IMR-90 (cell line): ENCODE results near the gene GRPEL2. TPM values are rescaled to one million over a fixed set of nuclear protein-coding genes. Genes with fewer than 3 reads are reported as not detected.

ENCODE experiments used
- ATAC-seq: fragments of 200-7000 bp; cut with Tn5 transposase; 2 replicates; pipeline ENCODE4 v1.9.1; 2020; ENCODE audit warnings: low read depth, mild to moderate bottlenecking, moderate library complexity
- BruUV-seq: library from RNA; stranded (reverse); fragments of 400-500 nt; replicated peaks from 2 replicates; lab custom pipeline; 2021; lab: Mats Ljungman, UMichigan
- CTCF ChIA-PET: fragments of 300-600 bp; formaldehyde crosslinking; extraction: SDS; loops from one replicate; lab custom pipeline; 2021; ENCODE audit warnings: antibody characterized with exemption; lab: Yijun Ruan, JAX
- POLR2A ChIA-PET: fragments of 300-600 bp; sonication (Branson Sonifier 250); formaldehyde crosslinking; loops from one replicate; lab custom pipeline; 2022; ENCODE audit warnings: antibody characterized with exemption; ENCODE audit not compliant: unreplicated experiment; lab: Charles Lee
- DNase-seq: peaks from one replicate; pipeline ENCODE4 v3.0.0; 2013
- H2AFZ ChIP-seq: replicated peaks from 2 replicates; pipeline ENCODE3; 2013; ENCODE audit warnings: low read length, mild to moderate bottlenecking; ENCODE audit not compliant: poor library complexity
- H2AK5ac ChIP-seq: 2 replicates; pipeline ENCODE4 v1.6.1; 2013; ENCODE audit warnings: low read depth, low read length, inconsistent platforms
- H2AK9ac ChIP-seq: replicated peaks from 2 replicates; pipeline ENCODE3; 2013; ENCODE audit warnings: mild to moderate bottlenecking, low read depth, low read length, moderate library complexity; ENCODE audit not compliant: poor library complexity
- H2BK120ac ChIP-seq: 2 replicates; pipeline ENCODE4 v1.6.1; 2013; ENCODE audit warnings: low read depth, low read length, inconsistent platforms
- H2BK15ac ChIP-seq: 3 replicates; pipeline ENCODE4 v1.6.1; 2013; ENCODE audit warnings: low read depth, low read length, inconsistent platforms
- H2BK20ac ChIP-seq: 2 replicates; pipeline ENCODE4 v1.6.1; 2013; ENCODE audit warnings: low read depth, mild to moderate bottlenecking, inconsistent platforms, low read length, moderate library complexity
- H2BK5ac ChIP-seq: 2 replicates; pipeline ENCODE4 v1.6.1; 2013; ENCODE audit warnings: mild to moderate bottlenecking, low read depth, low read length, inconsistent platforms; ENCODE audit not compliant: poor library complexity, severe bottlenecking
- H3K14ac ChIP-seq: replicated peaks from 2 replicates; pipeline ENCODE4 v1.6.1; 2013; ENCODE audit warnings: low read depth, low read length, inconsistent platforms
- H3K18ac ChIP-seq: 2 replicates; pipeline ENCODE4 v1.6.1; 2013; ENCODE audit warnings: low read depth, low read length, control low read depth
- H3K23ac ChIP-seq: 2 replicates; pipeline ENCODE4 v1.6.1; 2013; ENCODE audit warnings: low read depth, low read length, inconsistent platforms
- H3K27ac ChIP-seq: 2 replicates; pipeline ENCODE4 v1.5.1; 2013; ENCODE audit warnings: mild to moderate bottlenecking, control low read depth, low read length; ENCODE audit not compliant: insufficient read depth
- H3K27me3 ChIP-seq: 2 replicates; pipeline ENCODE4 v1.6.1; 2013; ENCODE audit warnings: low read length; ENCODE audit not compliant: control insufficient read depth, insufficient read depth
- H3K36me3 ChIP-seq: 2 replicates; pipeline ENCODE4 v1.6.1; 2013; ENCODE audit warnings: low read length, mixed read lengths; ENCODE audit not compliant: control insufficient read depth, insufficient read depth
- H3K4ac ChIP-seq: 2 replicates; pipeline ENCODE4 v1.6.1; 2013; ENCODE audit warnings: low read depth, low read length, inconsistent platforms
- H3K4me1 ChIP-seq: 2 replicates; pipeline ENCODE4 v1.6.1; 2013; ENCODE audit warnings: low read length, mixed read lengths; ENCODE audit not compliant: control insufficient read depth, insufficient read depth
- H3K4me2 ChIP-seq: 2 replicates; pipeline ENCODE4 v1.6.1; 2013; ENCODE audit warnings: low read depth, mild to moderate bottlenecking, control low read depth, low read length, moderate library complexity
- H3K4me3 ChIP-seq: 2 replicates; pipeline ENCODE4 v1.5.1; 2013; ENCODE audit warnings: low read depth, mild to moderate bottlenecking, control low read depth, low read length, moderate library complexity; ENCODE audit not compliant: insufficient read depth
- H3K56ac ChIP-seq: 2 replicates; pipeline ENCODE4 v1.6.1; 2013; ENCODE audit warnings: low read length, inconsistent platforms; ENCODE audit not compliant: insufficient read depth; ENCODE audit errors: extremely low read depth
- H3K79me1 ChIP-seq, 2 experiments: 2 replicates each; pipeline ENCODE4 v1.6.1; 2013; ENCODE audit warnings: low read length in 2 of 2, inconsistent platforms in 1 of 2, low read depth in 1 of 2
- H3K9ac ChIP-seq: 2 replicates; pipeline ENCODE4 v1.6.1; 2013; ENCODE audit warnings: low read depth, low read length, control low read depth
- H3K9me1 ChIP-seq: 2 replicates; pipeline ENCODE4 v1.6.1; 2013; ENCODE audit warnings: low read length, inconsistent platforms; ENCODE audit not compliant: insufficient read depth
- H3K9me3 ChIP-seq: 2 replicates; pipeline ENCODE4 v1.6.1; 2013; ENCODE audit warnings: low read length; ENCODE audit not compliant: control insufficient read depth, insufficient read depth
- H4K20me1 ChIP-seq: 2 replicates; pipeline ENCODE4 v1.6.1; 2013; ENCODE audit warnings: low read length, inconsistent platforms; ENCODE audit not compliant: insufficient read depth
- H4K5ac ChIP-seq: 2 replicates; pipeline ENCODE4 v1.6.1; 2013; ENCODE audit warnings: mild to moderate bottlenecking, low read depth, low read length, control low read depth
- H4K8ac ChIP-seq, 2 experiments: 2 replicates each; pipeline ENCODE4 v1.6.1; 2013; ENCODE audit warnings: low read depth in 2 of 2, low read length in 2 of 2, control low read depth in 1 of 2, inconsistent platforms in 1 of 2
- H4K91ac ChIP-seq: 2 replicates; pipeline ENCODE4 v1.6.1; 2013; ENCODE audit warnings: low read depth, low read length, inconsistent platforms; ENCODE audit not compliant: insufficient read depth
- CHD1 ChIP-seq: IDR thresholded peaks from 2 replicates; pipeline ENCODE4 v1.6.1; 2012; ENCODE audit warnings: low read depth, low read length, improper control_type of control experiment
- MAFK ChIP-seq: IDR thresholded peaks from 2 replicates; pipeline ENCODE4 v1.6.1; 2012; ENCODE audit warnings: low read depth, low read length, improper control_type of control experiment
- WGBS, 2 experiments: methylation state at CpG; one replicate each; pipeline versions ENCODE4 v1.1.5 to v1.1.7; 2013; ENCODE audit warnings: missing lambda C conversion rate in 2 of 2; ENCODE audit not compliant: insufficient read length in 1 of 2; ENCODE audit errors: extremely low coverage in 2 of 2; 5-methylcytosine and 5-hydroxymethylcytosine counted together
- dilution Hi-C: fragments of 300-500 bp; cut with HindIII; formaldehyde crosslinking; loops from one replicate; pipeline ENCODE4 v1.14.3; 2018; ENCODE audit warnings: low sequenced_read_pairs; ENCODE audit not compliant: unreplicated experiment
- in situ Hi-C: fragments of 300-500 bp; cut with MboI; formaldehyde crosslinking; loops from 3 replicates; pipeline ENCODE4 v1.14.3; 2019; ENCODE audit warnings: low sequenced_read_pairs, inconsistent platforms, mixed read lengths
- intact Hi-C: fragments of 100-400 bp; cut with micrococcal nuclease; formaldehyde crosslinking; loops from 2 replicates; pipeline ENCODE4 v1.10.0; 2022
- polyA plus RNA-seq, 3 experiments: library from polyadenylated mRNA; depleted of rRNA; stranded (reverse); fragments of >200 nt; gene quantifications; 2 replicates each; pipeline ENCODE4 v1.2.3, GENCODE V29; 2012; ENCODE audit warnings: low replicate concordance in 1 of 3
- total RNA-seq: library from RNA; depleted of rRNA; stranded (reverse); fragments of >200 nt; gene quantifications from 2 replicates; pipeline ENCODE4 v1.2.3, GENCODE V29; 2012
- TF ChIP-seq, protein P1 (sequence below): conservative IDR thresholded peaks from 2 replicates; pipeline ENCODE4 v1.5.1; 2012; ENCODE audit warnings: mild to moderate bottlenecking, low read depth, low read length, improper control_type of control experiment

GRPEL2 gene
- total and polyA plus RNA-seq, 2 of the 4 experiments (the other 2 are of a cell fraction) = 6.2 to 18.1 TPM

DNA sequence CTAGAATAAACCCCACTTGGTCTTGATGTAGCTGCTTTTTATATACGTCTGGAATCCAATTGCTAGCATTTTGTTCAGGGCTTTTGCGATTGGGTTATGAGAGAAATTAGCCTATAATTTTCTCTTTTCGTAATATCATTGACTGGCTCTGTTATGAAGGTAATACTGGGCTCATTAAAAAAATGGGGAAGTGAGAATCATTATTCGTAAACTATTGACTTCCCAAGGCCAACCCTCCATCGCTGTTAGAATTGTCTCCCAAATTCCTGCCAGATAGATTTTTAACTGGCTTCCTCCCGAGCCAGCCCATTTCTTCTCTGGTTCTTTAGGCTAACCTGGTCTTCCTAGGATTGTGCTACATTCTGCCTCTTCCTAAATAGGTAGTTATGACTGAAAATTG, 35.9 kb upstream of the GRPEL2 start:
- no peak overlapping the region for H2AK9ac ChIP-seq
- no peak overlapping the region for H3K14ac ChIP-seq
- H2BK5ac ChIP-seq = no peak overlapping the region
- no peak overlapping the region for H4K5ac ChIP-seq
- no peak overlapping the region for H2BK120ac ChIP-seq
- no peak overlapping the region for H3K23ac ChIP-seq
- no peaks in the 10 kb centered on the region for H3K4me1 ChIP-seq
- H4K8ac ChIP-seq = no peak overlapping the region
- no peak overlapping the region for H2AK5ac ChIP-seq
- no peak overlapping the region for H3K9ac ChIP-seq
- no peak overlapping the region for H3K4me2 ChIP-seq
- no peak overlapping the region for H3K56ac ChIP-seq
- no peaks in the 10 kb centered on the region for H3K9me3 ChIP-seq
- ATAC-seq = no peak
- TF ChIP-seq CHD1 = no peak
- TF ChIP-seq, protein P1, sequence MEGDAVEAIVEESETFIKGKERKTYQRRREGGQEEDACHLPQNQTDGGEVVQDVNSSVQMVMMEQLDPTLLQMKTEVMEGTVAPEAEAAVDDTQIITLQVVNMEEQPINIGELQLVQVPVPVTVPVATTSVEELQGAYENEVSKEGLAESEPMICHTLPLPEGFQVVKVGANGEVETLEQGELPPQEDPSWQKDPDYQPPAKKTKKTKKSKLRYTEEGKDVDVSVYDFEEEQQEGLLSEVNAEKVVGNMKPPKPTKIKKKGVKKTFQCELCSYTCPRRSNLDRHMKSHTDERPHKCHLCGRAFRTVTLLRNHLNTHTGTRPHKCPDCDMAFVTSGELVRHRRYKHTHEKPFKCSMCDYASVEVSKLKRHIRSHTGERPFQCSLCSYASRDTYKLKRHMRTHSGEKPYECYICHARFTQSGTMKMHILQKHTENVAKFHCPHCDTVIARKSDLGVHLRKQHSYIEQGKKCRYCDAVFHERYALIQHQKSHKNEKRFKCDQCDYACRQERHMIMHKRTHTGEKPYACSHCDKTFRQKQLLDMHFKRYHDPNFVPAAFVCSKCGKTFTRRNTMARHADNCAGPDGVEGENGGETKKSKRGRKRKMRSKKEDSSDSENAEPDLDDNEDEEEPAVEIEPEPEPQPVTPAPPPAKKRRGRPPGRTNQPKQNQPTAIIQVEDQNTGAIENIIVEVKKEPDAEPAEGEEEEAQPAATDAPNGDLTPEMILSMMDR = no peak
- TF ChIP-seq MAFK = no peak
- no peaks in the 10 kb centered on the region for H3K27me3 ChIP-seq
- no peak overlapping the region for H3K4me3 ChIP-seq
- 0 out of 2 replicates have a peak, but pooled peaks cover 18% of the 10 kb centered on the region for H3K9me1 ChIP-seq
- intact Hi-C loops = no loop called here
- no peaks in the 10 kb centered on the region for H3K36me3 ChIP-seq
- ChIA-PET CTCF (interaction anchor here (1.4 kb wide), 1 partner anchor 62 kb away, joined by 4 read pairs; no protein-coding TSS in a partner anchor), POLR2A (no interaction called here)
- H4K91ac ChIP-seq = no peak overlapping the region
- no peak overlapping the region for H2BK20ac ChIP-seq
- no peaks in the 10 kb centered on the region for H3K79me1 ChIP-seq
- H3K18ac ChIP-seq = no peak overlapping the region
- in situ Hi-C loops = no loop called here
- no peak for DNase-seq
- H2AFZ ChIP-seq = no peak overlapping the region
- no peak overlapping the region for H3K4ac ChIP-seq
- H4K20me1 ChIP-seq = no peaks in the 10 kb centered on the region
- no CpG with 5 or more reads among the region's 6 CpGs for WGBS, 2 experiments
- dilution Hi-C loops = no loop called here
- BruUV-seq = no TSS peak
- no peak overlapping the region for H2BK15ac ChIP-seq
- no peak overlapping the region for H3K27ac ChIP-seq
